ENCODE data around the gene ASGR2. TPM values are rescaled to one million over a fixed set of nuclear protein-coding genes. Genes with fewer than 3 reads are reported as not detected.

ASGR2 gene
- total RNA-seq: not detected in 2 replicates

GRCh38 chr17:7114241-7114874 lies at the start of gene ASGR2:
Gene ASGR2, minus strand, starts transcription at chr17:7114822. Its CDS starts 582 bp downstream, at chr17:7114240.

GRCh38 chr17:7079581-7080455 lies 34.8 kb downstream of the ASGR2 start, which contains the start of gene CLEC10A:
Gene CLEC10A, minus strand, starts transcription at chr17:7080251. Its CDS starts 1,439 bp downstream, at chr17:7078812.

Other genes starting within 250 kb of the ASGR2 start
- gene ALOX12, start 118.8 kb downstream of the ASGR2 start, total RNA-seq: not detected in 2 replicates
- 34.1 and 44.0 TPM in 2 replicates for gene RNASEK, start 102.2 kb downstream of the ASGR2 start, total RNA-seq
- gene BCL6B, start 91.8 kb downstream of the ASGR2 start, total RNA-seq: 0.83 TPM in 1 of 2 replicates, not detected in the other
- gene SLC16A13, start 78.8 kb downstream of the ASGR2 start, total RNA-seq: 0.57 and 0.92 TPM in 2 replicates
- gene SLC16A11, start 70.7 kb downstream of the ASGR2 start, total RNA-seq: 0.28 TPM in 2 replicates
- not detected in 2 replicates for gene CLEC10A, start 34.6 kb downstream of the ASGR2 start, total RNA-seq
- gene ASGR1, start 64.5 kb upstream of the ASGR2 start, total RNA-seq: 0.28 and 0.37 TPM in 2 replicates
- gene DLG4, start 105.0 kb upstream of the ASGR2 start, total RNA-seq: 9.0 and 18.4 TPM in 2 replicates
- 227 and 290 TPM in 2 replicates for gene ACADVL, start 105.1 kb upstream of the ASGR2 start, total RNA-seq
- 78.2 and 87.1 TPM in 2 replicates for gene DVL2, start 119.7 kb upstream of the ASGR2 start, total RNA-seq
- 38.3 and 47.5 TPM in 2 replicates for gene PHF23, start 124.6 kb upstream of the ASGR2 start, total RNA-seq
- gene GABARAP, start 127.6 kb upstream of the ASGR2 start, total RNA-seq: 168 and 193 TPM in 2 replicates
- 15.2 and 17.6 TPM in 2 replicates for gene CTDNEP1, start 136.9 kb upstream of the ASGR2 start, total RNA-seq
- 26.5 and 27.7 TPM in 2 replicates for gene ELP5, start 137.4 kb upstream of the ASGR2 start, total RNA-seq
- 1.3 and 1.6 TPM in 2 replicates for gene CLDN7, start 147.7 kb upstream of the ASGR2 start, total RNA-seq
- 0.28 TPM in 2 replicates for gene SLC2A4, start 166.9 kb upstream of the ASGR2 start, total RNA-seq
- gene YBX2, start 179.8 kb upstream of the ASGR2 start, total RNA-seq: 0.09 TPM in 1 of 2 replicates, not detected in the other
- 397 and 405 TPM in 2 replicates for gene EIF5A, start 192.8 kb upstream of the ASGR2 start, total RNA-seq
- 26.2 and 32.5 TPM in 2 replicates for gene GPS2, start 200.5 kb upstream of the ASGR2 start, total RNA-seq
- gene NEURL4, start 214.5 kb upstream of the ASGR2 start, total RNA-seq: 14.4 and 23.1 TPM in 2 replicates
- 2.1 and 3.3 TPM in 2 replicates for gene ACAP1, start 221.7 kb upstream of the ASGR2 start, total RNA-seq
- gene KCTD11, start 237.3 kb upstream of the ASGR2 start, total RNA-seq: 6.8 and 16.4 TPM in 2 replicates
- not detected in 2 replicates for gene TMEM95, start 240.3 kb upstream of the ASGR2 start, total RNA-seq